ENCODE results near the gene CERKL.

DNA sequence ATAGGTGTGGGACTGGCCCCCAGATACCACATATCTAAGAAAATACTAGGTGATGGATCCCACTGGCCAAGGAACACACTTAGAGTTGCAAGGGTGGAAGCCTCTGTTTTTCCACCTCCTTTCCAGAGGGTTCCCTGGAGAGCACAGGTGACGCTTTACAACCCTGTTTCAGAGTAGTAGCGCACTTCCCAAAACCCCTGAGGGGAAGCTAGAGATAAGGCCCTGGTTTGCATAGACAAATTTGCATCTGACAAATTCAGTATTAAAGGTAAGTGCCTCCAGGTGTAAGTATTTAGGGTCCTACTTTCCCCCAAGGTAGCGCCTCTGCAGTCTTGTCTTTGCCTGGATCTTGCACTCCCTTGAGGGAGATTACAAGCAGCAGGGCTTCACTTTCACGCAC, 474 bp upstream of the CERKL start:
- TF ChIP-seq, protein P1, sequence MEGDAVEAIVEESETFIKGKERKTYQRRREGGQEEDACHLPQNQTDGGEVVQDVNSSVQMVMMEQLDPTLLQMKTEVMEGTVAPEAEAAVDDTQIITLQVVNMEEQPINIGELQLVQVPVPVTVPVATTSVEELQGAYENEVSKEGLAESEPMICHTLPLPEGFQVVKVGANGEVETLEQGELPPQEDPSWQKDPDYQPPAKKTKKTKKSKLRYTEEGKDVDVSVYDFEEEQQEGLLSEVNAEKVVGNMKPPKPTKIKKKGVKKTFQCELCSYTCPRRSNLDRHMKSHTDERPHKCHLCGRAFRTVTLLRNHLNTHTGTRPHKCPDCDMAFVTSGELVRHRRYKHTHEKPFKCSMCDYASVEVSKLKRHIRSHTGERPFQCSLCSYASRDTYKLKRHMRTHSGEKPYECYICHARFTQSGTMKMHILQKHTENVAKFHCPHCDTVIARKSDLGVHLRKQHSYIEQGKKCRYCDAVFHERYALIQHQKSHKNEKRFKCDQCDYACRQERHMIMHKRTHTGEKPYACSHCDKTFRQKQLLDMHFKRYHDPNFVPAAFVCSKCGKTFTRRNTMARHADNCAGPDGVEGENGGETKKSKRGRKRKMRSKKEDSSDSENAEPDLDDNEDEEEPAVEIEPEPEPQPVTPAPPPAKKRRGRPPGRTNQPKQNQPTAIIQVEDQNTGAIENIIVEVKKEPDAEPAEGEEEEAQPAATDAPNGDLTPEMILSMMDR (IDR thresholded peaks at IDR 0.05; ENCODE audit: low read depth, low read length, poor library complexity, severe bottlenecking): no peak
- no peak for TF ChIP-seq EZH2phosphoT487 (IDR thresholded peaks at IDR 0.05; ENCODE audit: borderline replicate concordance, low read length)
